OCI-LY7 (cell line): ENCODE measurements around the gene NDST4. TPM values are rescaled to one million over a fixed set of nuclear protein-coding genes. Genes with fewer than 3 reads are reported as not detected.

Experiments
- BruUV-seq: library from RNA; stranded (reverse); fragments of 400-500 nt; replicated peaks from 2 replicates; lab custom pipeline; 2021; lab: Mats Ljungman, UMichigan
- CTCF ChIA-PET: fragments of 300-600 bp; sonication (Branson Sonifier 250); formaldehyde crosslinking; loops from one replicate; lab custom pipeline; 2022; ENCODE audit warnings: antibody characterized with exemption; ENCODE audit not compliant: unreplicated experiment; lab: Charles Lee
- POLR2A ChIA-PET: fragments of 300-600 bp; sonication (Branson Sonifier 250); formaldehyde crosslinking; loops from one replicate; lab custom pipeline; 2022; ENCODE audit warnings: antibody characterized with exemption; lab: Charles Lee
- DNase-seq: peaks from one replicate; pipeline ENCODE4 v3.0.0-alpha.2; 2015; ENCODE audit warnings: low spot score
- H2AFZ ChIP-seq: fragments of 200-600 bp; sonication (generic), shearing (Covaris generic); 2 replicates; pipeline ENCODE4 v1.6.1; 2014; ENCODE audit warnings: mild to moderate bottlenecking, antibody characterized with exemption, low read length, moderate library complexity
- H3K27ac ChIP-seq: fragments of 200-600 bp; sonication (generic); 2 replicates; pipeline ENCODE4 v1.5.1; 2014; ENCODE audit warnings: mixed run types, low read depth, mild to moderate bottlenecking, moderate library complexity, low read length, inconsistent platforms; ENCODE audit not compliant: poor library complexity, severe bottlenecking
- H3K36me3 ChIP-seq: fragments of 200-600 bp; sonication (generic); 2 replicates; pipeline ENCODE4 v1.6.1; 2014; ENCODE audit warnings: mild to moderate bottlenecking, antibody characterized with exemption, low read length, moderate library complexity, mixed read lengths; ENCODE audit not compliant: insufficient read depth
- H3K4me1 ChIP-seq: fragments of 200-600 bp; sonication (generic); 2 replicates; pipeline ENCODE4 v1.5.1; 2014; ENCODE audit warnings: mild to moderate bottlenecking, low read length; ENCODE audit not compliant: insufficient read depth, poor library complexity, severe bottlenecking
- H3K4me2 ChIP-seq: fragments of 200-600 bp; sonication (generic); 2 replicates; pipeline ENCODE4 v1.6.1; 2014; ENCODE audit warnings: mild to moderate bottlenecking, low read length
- H3K4me3 ChIP-seq: fragments of 200-600 bp; sonication (generic); 2 replicates; pipeline ENCODE4 v1.5.1; 2014; ENCODE audit warnings: mild to moderate bottlenecking, low read depth, low read length; ENCODE audit not compliant: poor library complexity, severe bottlenecking
- H3K79me2 ChIP-seq: fragments of 200-600 bp; sonication (generic); 2 replicates; pipeline ENCODE4 v1.6.1; 2016; ENCODE audit warnings: low read depth, mild to moderate bottlenecking, low read length, moderate library complexity, mixed read lengths; ENCODE audit not compliant: insufficient read depth
- H3K9me2 ChIP-seq: fragments of 200-600 bp; sonication (generic); 2 replicates; pipeline ENCODE4 v1.6.1; 2016; ENCODE audit warnings: mild to moderate bottlenecking, low read length, mixed read lengths; ENCODE audit not compliant: insufficient read depth
- H3K9me3 ChIP-seq: fragments of 200-600 bp; sonication (generic); 2 replicates; pipeline ENCODE4 v1.6.1; 2014; ENCODE audit warnings: mild to moderate bottlenecking, mixed run types, low read length, mixed read lengths
- H4K20me1 ChIP-seq: fragments of 200-600 bp; sonication (generic); 2 replicates; pipeline ENCODE4 v1.6.1; 2014; ENCODE audit warnings: mild to moderate bottlenecking, antibody characterized with exemption, low read length, moderate library complexity, mixed read lengths; ENCODE audit not compliant: insufficient read depth
- EZH2phosphoT487 ChIP-seq: fragments of 200-600 bp; sonication (generic); IDR thresholded peaks from 2 replicates; pipeline ENCODE4 v1.6.1; 2018; ENCODE audit warnings: low read depth, borderline replicate concordance, mild to moderate bottlenecking, mixed run types, antibody characterized with exemption, low read length, moderate library complexity, mixed read lengths
- intact Hi-C: fragments of 100-400 bp; cut with micrococcal nuclease; formaldehyde crosslinking; loops from one replicate; pipeline ENCODE4 v1.10.0; 2022; ENCODE audit not compliant: unreplicated experiment
- total RNA-seq, 2 experiments: library from RNA; depleted of rRNA in 1 of 2; stranded (reverse); fragments of >200 nt in 1 of 2; shearing (Covaris generic) in 1 of 2; gene quantifications; 2 replicates each; pipeline ENCODE4 v1.2.3, GENCODE V29; 2014 to 2022
- TF ChIP-seq, protein P1 (sequence below): fragments of 200-600 bp; sonication (generic); conservative IDR thresholded peaks from 2 replicates; pipeline ENCODE4 v1.5.1; 2014; ENCODE audit warnings: mild to moderate bottlenecking, antibody characterized with exemption, low read length, moderate library complexity, mixed read lengths

NDST4 gene
- total RNA-seq, 2 experiments from 2014 or later = not detected

DNA sequence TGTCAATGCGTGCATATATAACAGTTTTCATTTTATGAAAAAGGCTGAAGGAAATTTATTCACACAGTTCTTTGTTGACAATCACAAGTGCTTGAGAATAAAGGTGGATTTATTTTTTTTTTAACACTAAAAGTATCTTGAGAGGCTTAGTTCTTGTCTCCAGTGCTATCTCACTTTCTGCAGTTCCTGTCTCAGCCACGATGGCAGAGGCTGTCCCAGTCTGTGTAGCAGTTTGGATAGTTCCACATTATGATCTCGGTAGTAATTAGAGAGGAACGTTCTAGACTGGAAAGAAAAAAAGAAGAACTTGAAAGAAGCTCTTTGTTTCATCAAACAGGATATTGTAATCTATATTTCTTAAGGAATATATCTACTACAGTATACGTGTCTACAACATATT is 285.8 kb downstream of the NDST4 start:
- H3K4me1 ChIP-seq = no peaks in the 10 kb centered on the region
- no peaks in the 10 kb centered on the region for H3K9me2 ChIP-seq
- H4K20me1 ChIP-seq = no peaks in the 10 kb centered on the region
- H3K79me2 ChIP-seq = no peaks in the 10 kb centered on the region
- no peaks in the 10 kb centered on the region for H3K36me3 ChIP-seq
- DNase-seq = no peak
- ChIA-PET CTCF (no interaction called here), POLR2A (interaction anchor here (0.5 kb wide), 1 partner anchor 151 kb away, joined by 4 read pairs; no protein-coding TSS in a partner anchor)
- H3K27ac ChIP-seq = no peak overlapping the region
- no peak overlapping the region for H3K4me2 ChIP-seq
- intact Hi-C loops = no loop called here
- no peak overlapping the region for H3K4me3 ChIP-seq
- no peak overlapping the region for H2AFZ ChIP-seq
- TF ChIP-seq, protein P1, sequence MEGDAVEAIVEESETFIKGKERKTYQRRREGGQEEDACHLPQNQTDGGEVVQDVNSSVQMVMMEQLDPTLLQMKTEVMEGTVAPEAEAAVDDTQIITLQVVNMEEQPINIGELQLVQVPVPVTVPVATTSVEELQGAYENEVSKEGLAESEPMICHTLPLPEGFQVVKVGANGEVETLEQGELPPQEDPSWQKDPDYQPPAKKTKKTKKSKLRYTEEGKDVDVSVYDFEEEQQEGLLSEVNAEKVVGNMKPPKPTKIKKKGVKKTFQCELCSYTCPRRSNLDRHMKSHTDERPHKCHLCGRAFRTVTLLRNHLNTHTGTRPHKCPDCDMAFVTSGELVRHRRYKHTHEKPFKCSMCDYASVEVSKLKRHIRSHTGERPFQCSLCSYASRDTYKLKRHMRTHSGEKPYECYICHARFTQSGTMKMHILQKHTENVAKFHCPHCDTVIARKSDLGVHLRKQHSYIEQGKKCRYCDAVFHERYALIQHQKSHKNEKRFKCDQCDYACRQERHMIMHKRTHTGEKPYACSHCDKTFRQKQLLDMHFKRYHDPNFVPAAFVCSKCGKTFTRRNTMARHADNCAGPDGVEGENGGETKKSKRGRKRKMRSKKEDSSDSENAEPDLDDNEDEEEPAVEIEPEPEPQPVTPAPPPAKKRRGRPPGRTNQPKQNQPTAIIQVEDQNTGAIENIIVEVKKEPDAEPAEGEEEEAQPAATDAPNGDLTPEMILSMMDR = no peak
- no peak for TF ChIP-seq EZH2phosphoT487
- no peaks in the 10 kb centered on the region for H3K9me3 ChIP-seq
- BruUV-seq = no TSS peak

- Histone ChIP-seq H3K27ac (no peak overlapping the region), H3K79me2 (no peaks in the 10 kb centered on the region), H3K9me3 (no peaks in the 10 kb centered on the region), H3K36me3 (no peaks in the 10 kb centered on the region), H3K4me2 (no peak overlapping the region), H3K4me1 (no peaks in the 10 kb centered on the region), H3K9me2 (no peaks in the 10 kb centered on the region), H2AFZ (no peak overlapping the region), H4K20me1 (no peaks in the 10 kb centered on the region), H3K4me3 (no peak overlapping the region)
- ChIA-PET POLR2A (interaction anchor here (0.8 kb wide), 1 partner anchor 14 kb away, joined by 3 read pairs; no protein-coding TSS in a partner anchor), CTCF (no interaction called here)
- no TSS peak for BruUV-seq
- intact Hi-C loops = no loop called here
- TF ChIP-seq, protein P1 = no peak
- TF ChIP-seq EZH2phosphoT487 = no peak
- no peak for DNase-seq
These were observed 297.7 kb downstream of the NDST4 start for GRCh38 chr4:114815760-114816159.

DNA sequence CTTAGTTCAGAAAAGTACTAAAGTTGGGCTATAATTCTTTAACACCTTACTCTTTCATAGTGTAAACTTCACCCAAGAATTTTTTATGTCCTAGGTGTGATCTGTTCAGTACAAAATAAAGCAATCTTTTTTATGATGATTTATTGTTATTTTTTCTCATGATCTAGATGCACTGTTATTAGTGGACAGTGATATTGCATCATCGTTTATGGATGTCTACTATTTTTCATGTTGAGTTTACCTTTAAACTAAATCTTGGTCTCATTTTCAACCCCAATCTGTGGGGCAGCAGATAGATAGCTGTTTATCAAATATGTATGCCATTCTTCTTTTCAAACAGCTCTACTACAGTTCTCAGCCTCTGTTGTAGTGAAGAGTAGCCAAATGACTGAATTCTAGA is 299.5 kb downstream of the NDST4 start:
- no peak for DNase-seq
- no peaks in the 10 kb centered on the region for H3K36me3 ChIP-seq
- no peaks in the 10 kb centered on the region for H4K20me1 ChIP-seq
- ChIA-PET POLR2A (interaction anchor here (1.0 kb wide), 1 partner anchor 10 kb away, joined by 3 read pairs; no protein-coding TSS in a partner anchor), CTCF (no interaction called here)
- TF ChIP-seq, protein P1 = no peak
- TF ChIP-seq EZH2phosphoT487 = no peak
- H3K9me3 ChIP-seq = no peaks in the 10 kb centered on the region
- no peak overlapping the region for H3K4me2 ChIP-seq
- H3K9me2 ChIP-seq = no peaks in the 10 kb centered on the region
- H3K4me3 ChIP-seq = no peak overlapping the region
- intact Hi-C loops = no loop called here
- H3K79me2 ChIP-seq = no peaks in the 10 kb centered on the region
- H3K27ac ChIP-seq = no peak overlapping the region
- no peaks in the 10 kb centered on the region for H3K4me1 ChIP-seq
- BruUV-seq = no TSS peak
- no peak overlapping the region for H2AFZ ChIP-seq
